IMR-90 (cell line): Measurements from ENCODE around the gene TRPM8. TPM values are rescaled to one million over a fixed set of nuclear protein-coding genes. Genes with fewer than 3 reads are reported as not detected.
"Not testable (repeated sequence)": the region's sequence is repeated elsewhere in the genome, so short reads cannot be mapped to it uniquely, and the experiment has no call there.

Experiments
- ATAC-seq: fragments of 200-7000 bp; cut with Tn5 transposase; 2 replicates; pipeline ENCODE4 v1.9.1; 2020; ENCODE audit warnings: low read depth, mild to moderate bottlenecking, moderate library complexity
- BruUV-seq: library from RNA; stranded (reverse); fragments of 400-500 nt; replicated peaks from 2 replicates; lab custom pipeline; 2021; lab: Mats Ljungman, UMichigan
- CTCF ChIA-PET: fragments of 300-600 bp; formaldehyde crosslinking; extraction: SDS; loops from one replicate; lab custom pipeline; 2021; ENCODE audit warnings: antibody characterized with exemption; lab: Yijun Ruan, JAX
- POLR2A ChIA-PET: fragments of 300-600 bp; sonication (Branson Sonifier 250); formaldehyde crosslinking; loops from one replicate; lab custom pipeline; 2022; ENCODE audit warnings: antibody characterized with exemption; ENCODE audit not compliant: unreplicated experiment; lab: Charles Lee
- DNase-seq: peaks from one replicate; pipeline ENCODE4 v3.0.0; 2013
- H2AFZ ChIP-seq: replicated peaks from 2 replicates; pipeline ENCODE3; 2013; ENCODE audit warnings: low read length, mild to moderate bottlenecking; ENCODE audit not compliant: poor library complexity
- H2AK5ac ChIP-seq: 2 replicates; pipeline ENCODE4 v1.6.1; 2013; ENCODE audit warnings: low read depth, low read length, inconsistent platforms
- H2AK9ac ChIP-seq: replicated peaks from 2 replicates; pipeline ENCODE3; 2013; ENCODE audit warnings: mild to moderate bottlenecking, low read depth, low read length, moderate library complexity; ENCODE audit not compliant: poor library complexity
- H2BK120ac ChIP-seq: 2 replicates; pipeline ENCODE4 v1.6.1; 2013; ENCODE audit warnings: low read depth, low read length, inconsistent platforms
- H2BK15ac ChIP-seq: 3 replicates; pipeline ENCODE4 v1.6.1; 2013; ENCODE audit warnings: low read depth, low read length, inconsistent platforms
- H2BK20ac ChIP-seq: 2 replicates; pipeline ENCODE4 v1.6.1; 2013; ENCODE audit warnings: low read depth, mild to moderate bottlenecking, inconsistent platforms, low read length, moderate library complexity
- H2BK5ac ChIP-seq: 2 replicates; pipeline ENCODE4 v1.6.1; 2013; ENCODE audit warnings: mild to moderate bottlenecking, low read depth, low read length, inconsistent platforms; ENCODE audit not compliant: poor library complexity, severe bottlenecking
- H3K14ac ChIP-seq: replicated peaks from 2 replicates; pipeline ENCODE4 v1.6.1; 2013; ENCODE audit warnings: low read depth, low read length, inconsistent platforms
- H3K18ac ChIP-seq: 2 replicates; pipeline ENCODE4 v1.6.1; 2013; ENCODE audit warnings: low read depth, low read length, control low read depth
- H3K23ac ChIP-seq: 2 replicates; pipeline ENCODE4 v1.6.1; 2013; ENCODE audit warnings: low read depth, low read length, inconsistent platforms
- H3K27ac ChIP-seq: 2 replicates; pipeline ENCODE4 v1.5.1; 2013; ENCODE audit warnings: mild to moderate bottlenecking, control low read depth, low read length; ENCODE audit not compliant: insufficient read depth
- H3K27me3 ChIP-seq: 2 replicates; pipeline ENCODE4 v1.6.1; 2013; ENCODE audit warnings: low read length; ENCODE audit not compliant: control insufficient read depth, insufficient read depth
- H3K36me3 ChIP-seq: 2 replicates; pipeline ENCODE4 v1.6.1; 2013; ENCODE audit warnings: low read length, mixed read lengths; ENCODE audit not compliant: control insufficient read depth, insufficient read depth
- H3K4ac ChIP-seq: 2 replicates; pipeline ENCODE4 v1.6.1; 2013; ENCODE audit warnings: low read depth, low read length, inconsistent platforms
- H3K4me1 ChIP-seq: 2 replicates; pipeline ENCODE4 v1.6.1; 2013; ENCODE audit warnings: low read length, mixed read lengths; ENCODE audit not compliant: control insufficient read depth, insufficient read depth
- H3K4me2 ChIP-seq: 2 replicates; pipeline ENCODE4 v1.6.1; 2013; ENCODE audit warnings: low read depth, mild to moderate bottlenecking, control low read depth, low read length, moderate library complexity
- H3K4me3 ChIP-seq: 2 replicates; pipeline ENCODE4 v1.5.1; 2013; ENCODE audit warnings: low read depth, mild to moderate bottlenecking, control low read depth, low read length, moderate library complexity; ENCODE audit not compliant: insufficient read depth
- H3K56ac ChIP-seq: 2 replicates; pipeline ENCODE4 v1.6.1; 2013; ENCODE audit warnings: low read length, inconsistent platforms; ENCODE audit not compliant: insufficient read depth; ENCODE audit errors: extremely low read depth
- H3K79me1 ChIP-seq, 2 experiments: 2 replicates each; pipeline ENCODE4 v1.6.1; 2013; ENCODE audit warnings: low read length in 2 of 2, inconsistent platforms in 1 of 2, low read depth in 1 of 2
- H3K9ac ChIP-seq: 2 replicates; pipeline ENCODE4 v1.6.1; 2013; ENCODE audit warnings: low read depth, low read length, control low read depth
- H3K9me1 ChIP-seq: 2 replicates; pipeline ENCODE4 v1.6.1; 2013; ENCODE audit warnings: low read length, inconsistent platforms; ENCODE audit not compliant: insufficient read depth
- H3K9me3 ChIP-seq: 2 replicates; pipeline ENCODE4 v1.6.1; 2013; ENCODE audit warnings: low read length; ENCODE audit not compliant: control insufficient read depth, insufficient read depth
- H4K20me1 ChIP-seq: 2 replicates; pipeline ENCODE4 v1.6.1; 2013; ENCODE audit warnings: low read length, inconsistent platforms; ENCODE audit not compliant: insufficient read depth
- H4K5ac ChIP-seq: 2 replicates; pipeline ENCODE4 v1.6.1; 2013; ENCODE audit warnings: mild to moderate bottlenecking, low read depth, low read length, control low read depth
- H4K8ac ChIP-seq, 2 experiments: 2 replicates each; pipeline ENCODE4 v1.6.1; 2013; ENCODE audit warnings: low read depth in 2 of 2, low read length in 2 of 2, control low read depth in 1 of 2, inconsistent platforms in 1 of 2
- H4K91ac ChIP-seq: 2 replicates; pipeline ENCODE4 v1.6.1; 2013; ENCODE audit warnings: low read depth, low read length, inconsistent platforms; ENCODE audit not compliant: insufficient read depth
- WGBS, 2 experiments: methylation state at CpG; one replicate each; pipeline versions ENCODE4 v1.1.5 to v1.1.7; 2013; ENCODE audit warnings: missing lambda C conversion rate in 2 of 2; ENCODE audit not compliant: insufficient read length in 1 of 2; ENCODE audit errors: extremely low coverage in 2 of 2; 5-methylcytosine and 5-hydroxymethylcytosine counted together
- dilution Hi-C: fragments of 300-500 bp; cut with HindIII; formaldehyde crosslinking; loops from one replicate; pipeline ENCODE4 v1.14.3; 2018; ENCODE audit warnings: low sequenced_read_pairs; ENCODE audit not compliant: unreplicated experiment
- in situ Hi-C: fragments of 300-500 bp; cut with MboI; formaldehyde crosslinking; loops from 3 replicates; pipeline ENCODE4 v1.14.3; 2019; ENCODE audit warnings: low sequenced_read_pairs, inconsistent platforms, mixed read lengths
- intact Hi-C: fragments of 100-400 bp; cut with micrococcal nuclease; formaldehyde crosslinking; loops from 2 replicates; pipeline ENCODE4 v1.10.0; 2022
- polyA plus RNA-seq, 3 experiments: library from polyadenylated mRNA; depleted of rRNA; stranded (reverse); fragments of >200 nt; gene quantifications; 2 replicates each; pipeline ENCODE4 v1.2.3, GENCODE V29; 2012; ENCODE audit warnings: low replicate concordance in 1 of 3
- total RNA-seq: library from RNA; depleted of rRNA; stranded (reverse); fragments of >200 nt; gene quantifications from 2 replicates; pipeline ENCODE4 v1.2.3, GENCODE V29; 2012

TRPM8 gene
- total and polyA plus RNA-seq, 2 of the 4 experiments (the other 2 are of a cell fraction), result not detected

GRCh38 chr2:233965646-233966045 is 48.5 kb downstream of the TRPM8 start:
- H3K27ac ChIP-seq, H3K27me3 ChIP-seq, H3K9ac ChIP-seq, H2AK5ac ChIP-seq, DNase-seq, H4K5ac ChIP-seq, H3K36me3 ChIP-seq, H2AFZ ChIP-seq, H3K9me1 ChIP-seq, H3K4me3 ChIP-seq, H3K23ac ChIP-seq, H4K91ac ChIP-seq, H2BK20ac ChIP-seq, H2BK15ac ChIP-seq, H3K79me1 ChIP-seq, BruUV-seq, H4K8ac ChIP-seq, H3K14ac ChIP-seq, H2BK120ac ChIP-seq, H3K18ac ChIP-seq, H3K4me1 ChIP-seq, POLR2A ChIA-PET, ATAC-seq, H4K20me1 ChIP-seq, CTCF ChIA-PET, H3K56ac ChIP-seq, intact Hi-C loops, H3K4ac ChIP-seq, H3K9me3 ChIP-seq, dilution Hi-C loops, H2BK5ac ChIP-seq, in situ Hi-C loops, H3K4me2 ChIP-seq, H2AK9ac ChIP-seq: not testable (repeated sequence)
- WGBS, 2 experiments, result no CpG with 5 or more reads among the region's 7 CpGs
